GM18508 (cell line): Measurements from ENCODE around the gene GPC3.
"Not testable (repeated sequence)": the region's sequence is repeated elsewhere in the genome, so short reads cannot be mapped to it uniquely, and the experiment has no call there.

ENCODE experiments used
- ATAC-seq: cut with Tn5 transposase; IDR thresholded peaks from one replicate; pipeline ENCODE4 v1.9.1; 2021; ENCODE audit warnings: moderate number of reproducible peaks; ENCODE audit not compliant: insufficient read depth, unreplicated experiment

Gene GPC3

DNA sequence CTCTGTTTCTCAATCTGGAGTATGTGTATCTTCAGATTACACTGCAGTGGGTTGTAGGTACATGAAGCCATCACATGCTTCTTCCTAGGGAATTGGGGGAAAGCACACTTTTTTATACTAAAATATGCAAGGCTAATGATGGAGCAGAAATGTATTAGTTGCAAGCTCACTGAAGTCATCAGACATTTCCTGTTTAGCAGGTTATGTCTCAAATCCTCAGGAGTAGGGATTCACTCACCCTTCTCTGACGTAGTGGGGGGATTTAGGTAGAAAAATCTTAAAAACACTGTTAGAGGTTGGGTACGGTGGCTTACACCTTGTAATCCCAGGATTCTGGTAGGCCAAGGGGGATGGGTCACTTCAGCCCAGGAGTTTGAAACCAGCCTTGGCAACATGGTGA is 441.7 kb downstream of the GPC3 start:
- ATAC-seq: no peak

DNA sequence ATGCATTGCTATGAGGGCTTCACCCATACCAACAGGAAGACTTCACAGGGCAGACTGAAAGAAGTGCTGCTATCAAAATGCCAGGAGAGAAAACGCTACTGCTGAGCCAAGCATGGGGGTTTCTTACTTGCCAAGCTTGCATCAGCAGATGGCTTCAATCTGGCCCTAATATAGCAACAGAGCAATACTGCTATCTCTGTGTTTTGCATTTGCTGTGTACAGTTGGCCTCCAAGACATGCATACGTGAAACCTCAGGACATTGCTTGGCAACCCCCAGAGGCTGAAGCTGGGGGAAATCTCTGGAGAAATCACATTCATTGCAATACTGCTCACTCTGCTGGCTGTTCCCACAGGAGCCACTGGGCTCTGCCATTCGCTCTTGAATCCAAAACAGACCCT is 442.9 kb downstream of the GPC3 start:
- no peak for ATAC-seq

DNA sequence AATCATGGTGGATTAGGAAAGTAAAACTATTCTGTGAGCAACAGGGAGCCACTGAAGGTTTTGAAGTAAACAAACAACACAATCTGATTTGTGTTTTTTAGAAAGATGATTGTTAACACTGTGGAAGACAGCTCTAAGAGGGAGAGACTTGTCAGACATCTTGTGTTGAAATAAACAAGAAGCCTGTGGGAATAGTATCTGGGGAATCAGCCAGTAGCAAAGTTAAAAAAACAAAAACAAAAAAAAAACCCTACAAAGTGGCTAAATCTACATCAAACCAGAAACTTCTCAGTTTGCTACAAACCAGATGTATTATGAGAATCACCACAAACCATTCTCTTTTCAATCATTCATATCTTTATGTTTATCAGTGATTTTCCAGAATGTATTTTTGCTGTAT is 444.4 kb downstream of the GPC3 start:
- ATAC-seq: no peak

DNA sequence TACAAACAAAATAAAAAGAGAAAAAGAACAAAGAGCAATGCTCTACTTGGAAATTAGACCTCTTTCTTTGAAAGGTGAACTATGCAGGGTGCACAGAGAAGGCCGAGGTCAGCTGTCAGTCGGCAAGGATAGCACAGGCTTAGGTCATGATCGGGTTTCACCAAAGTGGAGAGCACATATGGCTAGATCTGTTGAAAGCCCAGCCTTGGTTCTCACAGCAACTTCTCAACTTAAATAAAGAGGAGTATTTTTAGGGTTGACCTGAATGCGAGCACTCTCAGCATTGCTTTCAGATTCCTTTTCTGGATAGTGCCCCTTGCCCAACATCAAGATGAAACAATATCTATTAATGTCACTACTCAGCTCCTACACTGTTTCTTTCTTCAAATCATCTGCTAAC is 447.2 kb downstream of the GPC3 start:
- no peak for ATAC-seq

DNA sequence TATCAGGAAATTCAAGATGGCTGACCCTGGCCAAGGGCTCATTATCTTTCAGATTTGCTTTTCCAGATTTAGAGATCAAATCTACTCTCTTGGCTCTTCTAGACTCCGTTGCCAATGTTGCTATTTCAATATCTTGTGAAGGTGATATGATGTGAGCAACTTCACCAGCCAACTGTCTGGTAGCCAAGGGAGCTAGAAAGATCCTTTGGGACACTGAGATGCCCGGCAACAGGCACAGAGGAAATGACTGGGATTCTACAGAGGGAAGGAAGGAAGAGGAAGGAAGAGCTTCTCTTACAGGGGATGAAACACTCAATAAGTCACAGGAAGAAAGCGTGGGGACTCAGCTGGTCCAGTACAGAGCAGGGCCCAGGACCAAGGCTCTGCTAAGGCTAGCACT is 448.3 kb downstream of the GPC3 start:
- ATAC-seq: no peak

DNA sequence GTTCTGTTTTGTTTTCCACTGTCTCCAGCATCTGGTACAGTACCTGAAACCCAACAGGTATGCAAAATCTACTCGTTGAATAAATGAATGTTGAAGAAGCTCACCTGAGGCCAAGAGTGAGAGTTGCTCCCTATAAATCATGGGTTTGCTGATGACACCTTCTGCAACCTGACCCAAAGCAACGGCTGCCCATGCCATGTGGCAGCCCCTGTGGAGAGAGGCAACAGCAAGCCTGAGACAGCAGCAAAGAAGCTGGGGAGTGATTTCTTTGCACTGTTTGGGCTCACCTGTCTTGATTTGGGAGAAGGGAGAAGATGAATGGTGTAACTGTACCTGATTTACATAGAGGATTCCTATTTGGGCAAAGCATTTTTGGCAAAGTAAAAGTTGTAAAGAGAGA is 450.3 kb downstream of the GPC3 start:
- ATAC-seq: no peak

GRCh38 chrX:133534172-133534571 is 451.2 kb downstream of the GPC3 start:
- no peak for ATAC-seq

- no peak for ATAC-seq
These were observed 452.1 kb downstream of the GPC3 start for GRCh38 chrX:133533249-133533648.

GRCh38 chrX:133530960-133531359 is 454.4 kb downstream of the GPC3 start:
- ATAC-seq: no peak

DNA sequence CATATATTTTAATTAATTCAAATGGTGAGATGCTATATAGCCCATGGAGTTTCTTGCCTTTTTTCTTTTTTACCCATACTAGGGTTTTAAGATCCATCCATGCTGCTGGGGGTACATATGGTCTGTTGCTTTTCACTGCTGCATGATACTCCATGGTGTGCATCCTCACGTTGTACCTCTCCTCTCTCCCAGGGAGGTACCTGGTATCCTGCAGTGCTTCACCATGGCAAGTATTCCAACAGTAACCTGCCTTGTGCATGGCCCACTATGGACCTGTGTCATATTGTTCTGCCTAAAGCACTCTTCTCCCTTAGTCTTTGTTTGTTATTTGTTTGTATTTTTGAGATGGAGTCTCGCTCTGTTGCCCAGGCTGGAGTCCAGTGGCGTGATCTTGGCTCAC is 455.8 kb downstream of the GPC3 start:
- no peak for ATAC-seq

GRCh38 chrX:133527825-133528224 is 457.6 kb downstream of the GPC3 start:
- no peak for ATAC-seq

- ATAC-seq: no peak
These were observed 458.0 kb downstream of the GPC3 start for GRCh38 chrX:133527415-133527814.

- ATAC-seq: not testable (repeated sequence)
These were observed 458.6 kb downstream of the GPC3 start for GRCh38 chrX:133526773-133527172.

DNA sequence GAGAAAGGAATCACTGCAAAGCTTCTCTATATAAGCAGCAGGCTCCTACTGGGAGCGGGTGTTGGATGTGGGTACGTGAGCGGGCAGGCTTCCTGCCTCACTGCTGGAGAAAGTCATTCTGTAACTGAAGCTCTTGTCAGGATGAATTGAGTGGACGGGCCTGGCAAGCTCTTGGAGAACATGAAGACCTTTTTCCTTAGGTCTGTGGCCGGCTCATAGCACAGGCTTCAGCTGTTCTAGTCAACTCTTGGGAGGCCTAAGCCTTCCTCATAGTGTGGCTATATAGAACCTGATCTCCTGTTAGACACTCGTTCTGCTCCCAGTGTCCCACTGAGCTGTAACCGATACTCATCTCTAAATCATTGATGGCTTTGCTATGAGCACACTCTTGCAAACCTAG is 461.9 kb downstream of the GPC3 start:
- no peak for ATAC-seq

GRCh38 chrX:133523081-133523487 is 462.3 kb downstream of the GPC3 start:
- no peak for ATAC-seq

DNA sequence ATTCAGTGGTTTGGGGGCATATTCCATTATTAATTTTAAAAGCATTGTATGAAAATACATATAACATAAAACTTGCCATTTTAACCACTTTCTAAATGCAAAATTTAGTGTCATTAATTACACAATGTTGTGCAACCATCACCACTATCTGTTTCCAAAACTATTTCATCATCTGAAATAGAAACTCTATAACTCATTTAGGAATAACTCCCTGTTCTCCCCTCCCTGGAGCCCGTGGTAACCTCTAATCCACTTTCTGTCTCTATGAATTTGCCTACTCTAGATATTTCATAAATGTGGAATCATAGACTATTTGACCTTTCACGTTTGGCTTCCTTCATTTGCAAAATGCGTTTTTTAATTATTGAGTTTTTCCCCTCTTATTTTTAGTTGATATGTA is 468.7 kb downstream of the GPC3 start:
- no peak for ATAC-seq

- ATAC-seq: no peak
These were observed 470.9 kb downstream of the GPC3 start for GRCh38 chrX:133514486-133514885.

- ATAC-seq: no peak
These were observed 472.3 kb downstream of the GPC3 start for GRCh38 chrX:133513123-133513522.

- ATAC-seq: no peak
These were observed 474.4 kb downstream of the GPC3 start for GRCh38 chrX:133511041-133511440.

- no peak for ATAC-seq
These were observed 488.0 kb downstream of the GPC3 start for GRCh38 chrX:133497356-133497755.

DNA sequence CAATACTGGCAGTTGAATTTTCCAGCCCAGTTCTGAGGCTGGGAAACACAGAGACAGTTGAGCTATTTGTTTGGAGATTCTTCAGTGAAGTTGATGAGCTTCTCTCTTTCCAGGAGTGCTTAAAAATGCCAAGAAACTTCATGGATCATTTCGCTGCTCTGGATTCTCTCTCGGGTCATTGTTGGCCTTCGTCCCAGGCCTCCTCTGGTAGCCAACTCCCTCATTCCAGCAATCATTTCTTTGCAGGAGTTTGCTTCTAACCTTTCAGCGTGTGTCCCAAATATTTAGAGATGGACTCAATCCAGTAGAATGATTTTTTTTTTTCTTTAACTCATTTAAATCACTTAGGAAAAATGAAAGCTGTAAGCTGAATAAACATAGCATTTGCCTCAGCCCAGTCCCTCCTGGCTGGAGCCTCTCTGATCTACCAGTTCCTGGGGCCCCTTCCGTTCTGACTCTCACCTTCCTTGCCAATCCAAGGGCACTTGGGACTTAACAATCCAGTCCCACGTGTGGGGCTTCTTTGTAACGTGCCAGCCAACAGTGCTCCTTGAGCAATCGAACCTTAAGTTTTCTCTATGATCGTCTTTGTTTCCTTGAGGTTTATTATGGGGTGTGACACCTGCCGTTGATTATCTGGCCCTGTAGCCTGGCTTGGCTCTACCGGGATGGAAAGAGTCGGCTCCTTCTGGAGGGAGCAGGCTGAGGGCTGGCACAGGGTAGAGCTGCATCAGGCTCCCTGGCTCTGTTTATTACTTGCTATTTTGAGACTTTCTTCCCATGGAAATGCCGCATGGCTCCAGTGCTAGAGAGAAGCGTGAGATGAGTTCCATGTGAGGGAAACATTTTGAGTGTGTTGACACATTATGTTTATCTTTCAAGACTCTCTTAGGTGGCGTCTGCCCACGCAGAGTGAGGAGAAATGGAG is 489.7 kb downstream of the GPC3 start:
- ATAC-seq: no peak

- no peak for ATAC-seq
These were observed 492.0 kb downstream of the GPC3 start for GRCh38 chrX:133493366-133493765.
